ENCODE data around the gene DDX5.

DNA sequence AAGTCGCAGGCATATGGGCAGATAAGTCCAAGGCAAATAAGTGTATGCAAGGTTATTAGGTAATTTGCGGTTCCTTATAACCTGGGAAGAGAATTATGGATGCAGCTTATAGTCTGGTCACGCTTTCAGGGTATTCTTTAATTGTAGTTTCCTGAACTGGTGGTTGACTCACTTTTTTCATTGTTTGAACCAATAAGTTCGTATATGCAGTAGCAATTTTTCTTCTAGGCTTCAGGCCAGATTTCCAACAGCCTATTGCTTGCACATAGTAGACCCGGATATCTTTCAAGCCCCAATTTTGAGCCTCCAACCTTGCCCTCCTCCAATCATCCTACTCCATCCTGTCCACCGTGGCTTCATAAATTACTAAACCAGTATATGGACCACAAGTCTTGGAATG lies 13.5 kb upstream of the DDX5 start:
- TF ChIP-seq, protein P1, sequence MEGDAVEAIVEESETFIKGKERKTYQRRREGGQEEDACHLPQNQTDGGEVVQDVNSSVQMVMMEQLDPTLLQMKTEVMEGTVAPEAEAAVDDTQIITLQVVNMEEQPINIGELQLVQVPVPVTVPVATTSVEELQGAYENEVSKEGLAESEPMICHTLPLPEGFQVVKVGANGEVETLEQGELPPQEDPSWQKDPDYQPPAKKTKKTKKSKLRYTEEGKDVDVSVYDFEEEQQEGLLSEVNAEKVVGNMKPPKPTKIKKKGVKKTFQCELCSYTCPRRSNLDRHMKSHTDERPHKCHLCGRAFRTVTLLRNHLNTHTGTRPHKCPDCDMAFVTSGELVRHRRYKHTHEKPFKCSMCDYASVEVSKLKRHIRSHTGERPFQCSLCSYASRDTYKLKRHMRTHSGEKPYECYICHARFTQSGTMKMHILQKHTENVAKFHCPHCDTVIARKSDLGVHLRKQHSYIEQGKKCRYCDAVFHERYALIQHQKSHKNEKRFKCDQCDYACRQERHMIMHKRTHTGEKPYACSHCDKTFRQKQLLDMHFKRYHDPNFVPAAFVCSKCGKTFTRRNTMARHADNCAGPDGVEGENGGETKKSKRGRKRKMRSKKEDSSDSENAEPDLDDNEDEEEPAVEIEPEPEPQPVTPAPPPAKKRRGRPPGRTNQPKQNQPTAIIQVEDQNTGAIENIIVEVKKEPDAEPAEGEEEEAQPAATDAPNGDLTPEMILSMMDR (IDR thresholded peaks at IDR 0.05; ENCODE audit: extremely low read depth in 1 of 2, insufficient read depth in 1 of 2, low read depth in 1 of 2, low read length in 2 of 2), result no peak
- TF ChIP-seq GATA2 (IDR thresholded peaks at IDR 0.05; ENCODE audit: insufficient read depth, insufficient read length, low read depth, low read length), result no peak
- TF ChIP-seq POLR2A (IDR thresholded peaks at IDR 0.05; ENCODE audit: low read depth, low read length), result no peak
- no peak for TF ChIP-seq POLR2AphosphoS5 (IDR thresholded peaks at IDR 0.05; ENCODE audit: insufficient read depth, low read depth, low read length)

Measured in endothelial cell of umbilical vein (primary cell).